Glutamatergic neuron (in vitro differentiated cells): Measurements from ENCODE around the gene NLRP4. TPM values are rescaled to one million over a fixed set of nuclear protein-coding genes. Genes with fewer than 3 reads are reported as not detected.

ENCODE experiments used
- DNase-seq: peaks from one replicate; pipeline ENCODE4 v3.0.0; 2022
- H3K27ac Mint-ChIP-seq: one replicate; pipeline ENCODE4 v1.8.0; 2020; ENCODE audit warnings: mild to moderate bottlenecking, mixed read lengths, inconsistent platforms; ENCODE audit not compliant: unreplicated experiment
- H3K27me3 Mint-ChIP-seq: one replicate; pipeline ENCODE4 v1.8.0; 2020; ENCODE audit warnings: mild to moderate bottlenecking, moderate library complexity, mixed read lengths, inconsistent platforms; ENCODE audit not compliant: unreplicated experiment
- H3K36me3 Mint-ChIP-seq: one replicate; pipeline ENCODE4 v1.8.0; 2020; ENCODE audit warnings: mild to moderate bottlenecking, mixed read lengths, inconsistent platforms; ENCODE audit not compliant: unreplicated experiment
- H3K4me1 Mint-ChIP-seq: one replicate; pipeline ENCODE4 v1.8.0; 2020; ENCODE audit warnings: mild to moderate bottlenecking, low read depth, mixed read lengths, inconsistent platforms; ENCODE audit not compliant: unreplicated experiment
- H3K4me3 Mint-ChIP-seq: one replicate; pipeline ENCODE4 v1.8.0; 2020; ENCODE audit warnings: mild to moderate bottlenecking, mixed read lengths, inconsistent platforms; ENCODE audit not compliant: unreplicated experiment
- H3K9me3 Mint-ChIP-seq: one replicate; pipeline ENCODE4 v1.8.0; 2020; ENCODE audit warnings: mild to moderate bottlenecking, moderate library complexity, mixed read lengths, inconsistent platforms; ENCODE audit not compliant: unreplicated experiment
- CTCF ChIP-seq: fragments of 200-600 bp; sonication (generic); IDR thresholded peaks from one replicate; pipeline ENCODE4 v1.5.0; 2021; ENCODE audit not compliant: partially characterized antibody, unreplicated experiment
- long read RNA-seq: library from polyadenylated mRNA; unstranded; transcript quantifications from one replicate; pipeline ENCODE4 v2.0.0, GENCODE V29; 2020; ENCODE audit not compliant: unreplicated experiment
- total RNA-seq: library from RNA; stranded (reverse); fragmentation: NEBNext Ultra II Directional; extraction: Animal tissue kit (Norgen Biotek cat#: 25700); gene quantifications from one replicate; pipeline ENCODE4 v1.2.1, GENCODE V29; 2021; ENCODE audit not compliant: unreplicated experiment

Gene NLRP4
- total RNA-seq = not detected
- long read RNA-seq = 0 reads

- H3K9me3 Mint-ChIP-seq = peaks cover 6% of the 10 kb centered on the region
- H3K27me3 Mint-ChIP-seq = no peaks in the 10 kb centered on the region
- H3K4me3 Mint-ChIP-seq = no peak within 1 kb of the TSS
- no peak for TF ChIP-seq CTCF
- H3K4me1 Mint-ChIP-seq = no peaks in the 10 kb centered on the region
- DNase-seq = no peak
- no peaks in the 10 kb centered on the region for H3K36me3 Mint-ChIP-seq
- H3K27ac Mint-ChIP-seq = no peak within 1 kb of the TSS
Observed at GRCh38 chr19:55836340-55836739, at the start of gene NLRP4. NLRP4 (plus strand) TSS chr19:55836540; CDS start chr19:55852081, 15,541 bp downstream.

GRCh38 chr19:55795021-55795420 lies 41.3 kb upstream of the NLRP4 start:
- peaks cover 5% of the 10 kb centered on the region for H3K27me3 Mint-ChIP-seq
- no peak overlapping the region for H3K4me3 Mint-ChIP-seq
- peaks cover 12% of the 10 kb centered on the region for H3K36me3 Mint-ChIP-seq
- no peak overlapping the region for H3K27ac Mint-ChIP-seq
- peaks cover 20% of the 10 kb centered on the region for H3K9me3 Mint-ChIP-seq
- DNase-seq = no peak
- no peaks in the 10 kb centered on the region for H3K4me1 Mint-ChIP-seq
- TF ChIP-seq CTCF = no peak

GRCh38 chr19:55801416-55801815 lies 34.9 kb upstream of the NLRP4 start:
- no peak for DNase-seq
- Mint-ChIP-seq H3K36me3 (peaks cover 19% of the 10 kb centered on the region), H3K27me3 (peaks cover 5% of the 10 kb centered on the region), H3K4me3 (no peak overlapping the region), H3K27ac (no peak overlapping the region), H3K4me1 (no peaks in the 10 kb centered on the region), H3K9me3 (peaks cover 20% of the 10 kb centered on the region)
- TF ChIP-seq CTCF = no peak

GRCh38 chr19:55802281-55802680 lies 34.1 kb upstream of the NLRP4 start:
- peaks cover 5% of the 10 kb centered on the region for H3K27me3 Mint-ChIP-seq
- no peak for TF ChIP-seq CTCF
- peaks cover 21% of the 10 kb centered on the region for H3K36me3 Mint-ChIP-seq
- no peaks in the 10 kb centered on the region for H3K4me1 Mint-ChIP-seq
- DNase-seq = no peak
- no peak overlapping the region for H3K27ac Mint-ChIP-seq
- peaks cover 17% of the 10 kb centered on the region for H3K9me3 Mint-ChIP-seq
- H3K4me3 Mint-ChIP-seq = no peak overlapping the region

- Mint-ChIP-seq H3K9me3 (peaks cover 4% of the 10 kb centered on the region), H3K4me3 (no peak overlapping the region), H3K4me1 (no peaks in the 10 kb centered on the region), H3K36me3 (peaks cover 20% of the 10 kb centered on the region), H3K27me3 (no peaks in the 10 kb centered on the region), H3K27ac (no peak overlapping the region)
- peak; percentile 21 for DNase-seq
- peak; percentile 4 for TF ChIP-seq CTCF
Observed at GRCh38 chr19:55809381-55810058, 26.8 kb upstream of the NLRP4 start.
